Measurements from ENCODE around the gene GPC5. TPM values are rescaled to one million over a fixed set of nuclear protein-coding genes. Genes with fewer than 3 reads are reported as not detected.
A peak's percentile ranks its signal among the peaks of the same experiment; 100 is the strongest.
"Not testable (repeated sequence)": the region's sequence is repeated elsewhere in the genome, so short reads cannot be mapped to it uniquely, and the experiment has no call there.

GPC5 gene
- total and polyA plus RNA-seq, 4 donors, result 15.2 to 54.4 (median 24.0) TPM

- peak in 1 of 6 donors; percentile 58 for DNase-seq (ENCODE audit: low read depth in 4 of 6, low spot score in 6 of 6)
- H3K27me3 ChIP-seq (ENCODE audit: control insufficient read depth, insufficient read depth, low read length), result no peaks in the 10 kb centered on the region
- no peaks in the 10 kb centered on the region for H3K4me1 ChIP-seq (ENCODE audit: control insufficient read depth, insufficient read depth, low read length)
- no peak overlapping the region for H3K4me3 ChIP-seq (ENCODE audit: low read depth, low read length)
- H3K27ac ChIP-seq (ENCODE audit: low read depth, low read length), result no peak overlapping the region
- no peaks in the 10 kb centered on the region for H3K9me3 ChIP-seq (ENCODE audit: control insufficient read depth, insufficient read depth, low read length)
- H3K36me3 ChIP-seq (ENCODE audit: control insufficient read depth, insufficient read depth, low read length), result no peaks in the 10 kb centered on the region
These were observed 1269.7 kb downstream of the GPC5 start for GRCh38 chr13:92668157-92668556.

GRCh38 chr13:92670096-92670495, 1271.7 kb downstream of the GPC5 start:
- 77% methylated on average over 2 of the region's 2 CpGs for WGBS (ENCODE audit: insufficient coverage)
- H3K36me3 ChIP-seq (ENCODE audit: control insufficient read depth, insufficient read depth, low read length), result no peaks in the 10 kb centered on the region
- peak in 1 of 6 donors; percentile 90 for DNase-seq (ENCODE audit: low read depth in 4 of 6, low spot score in 6 of 6)
- H3K4me1 ChIP-seq (ENCODE audit: control insufficient read depth, insufficient read depth, low read length), result no peaks in the 10 kb centered on the region
- H3K27ac ChIP-seq (ENCODE audit: low read depth, low read length), result no peak overlapping the region
- no peak overlapping the region for H3K4me3 ChIP-seq (ENCODE audit: low read depth, low read length)
- no peaks in the 10 kb centered on the region for H3K27me3 ChIP-seq (ENCODE audit: control insufficient read depth, insufficient read depth, low read length)
- H3K9me3 ChIP-seq (ENCODE audit: control insufficient read depth, insufficient read depth, low read length), result no peaks in the 10 kb centered on the region

- Histone ChIP-seq H3K9me3 (ENCODE audit: control insufficient read depth, insufficient read depth, low read length) (no peaks in the 10 kb centered on the region), H3K27ac (ENCODE audit: low read depth, low read length) (no peak overlapping the region), H3K4me3 (ENCODE audit: low read depth, low read length) (no peak overlapping the region), H3K4me1 (ENCODE audit: control insufficient read depth, insufficient read depth, low read length) (no peaks in the 10 kb centered on the region), H3K27me3 (ENCODE audit: control insufficient read depth, insufficient read depth, low read length) (no peaks in the 10 kb centered on the region), H3K36me3 (ENCODE audit: control insufficient read depth, insufficient read depth, low read length) (no peaks in the 10 kb centered on the region)
- DNase-seq (ENCODE audit: low read depth in 4 of 6, low spot score in 6 of 6), result no peak
- no CpG with 5 or more reads among the region's 2 CpGs for WGBS (ENCODE audit: insufficient coverage)
These were observed 1273.4 kb downstream of the GPC5 start for GRCh38 chr13:92671821-92672220.

- DNase-seq (ENCODE audit: low read depth in 4 of 6, low spot score in 6 of 6), result no peak
- H3K36me3 ChIP-seq (ENCODE audit: control insufficient read depth, insufficient read depth, low read length), result no peaks in the 10 kb centered on the region
- no peaks in the 10 kb centered on the region for H3K9me3 ChIP-seq (ENCODE audit: control insufficient read depth, insufficient read depth, low read length)
- no peaks in the 10 kb centered on the region for H3K4me1 ChIP-seq (ENCODE audit: control insufficient read depth, insufficient read depth, low read length)
- H3K27me3 ChIP-seq (ENCODE audit: control insufficient read depth, insufficient read depth, low read length), result no peaks in the 10 kb centered on the region
- no CpG with 5 or more reads among the region's 3 CpGs for WGBS (ENCODE audit: insufficient coverage)
- no peak overlapping the region for H3K4me3 ChIP-seq (ENCODE audit: low read depth, low read length)
- H3K27ac ChIP-seq (ENCODE audit: low read depth, low read length), result no peak overlapping the region
These were observed 1277.8 kb downstream of the GPC5 start for GRCh38 chr13:92676246-92676645.

GRCh38 chr13:92677571-92677970, 1279.2 kb downstream of the GPC5 start:
- Histone ChIP-seq H3K9me3 (ENCODE audit: control insufficient read depth, insufficient read depth, low read length) (no peaks in the 10 kb centered on the region), H3K4me3 (ENCODE audit: low read depth, low read length) (no peak overlapping the region), H3K36me3 (ENCODE audit: control insufficient read depth, insufficient read depth, low read length) (no peaks in the 10 kb centered on the region), H3K4me1 (ENCODE audit: control insufficient read depth, insufficient read depth, low read length) (no peaks in the 10 kb centered on the region), H3K27me3 (ENCODE audit: control insufficient read depth, insufficient read depth, low read length) (no peaks in the 10 kb centered on the region), H3K27ac (ENCODE audit: low read depth, low read length) (no peak overlapping the region)
- 64% methylated on average over 2 of the region's 4 CpGs for WGBS (ENCODE audit: insufficient coverage)
- DNase-seq (ENCODE audit: low read depth in 4 of 6, low spot score in 6 of 6), result no peak

- Histone ChIP-seq H3K27me3 (ENCODE audit: control insufficient read depth, insufficient read depth, low read length) (no peaks in the 10 kb centered on the region), H3K36me3 (ENCODE audit: control insufficient read depth, insufficient read depth, low read length) (no peaks in the 10 kb centered on the region), H3K4me3 (ENCODE audit: low read depth, low read length) (no peak overlapping the region), H3K9me3 (ENCODE audit: control insufficient read depth, insufficient read depth, low read length) (no peaks in the 10 kb centered on the region), H3K4me1 (ENCODE audit: control insufficient read depth, insufficient read depth, low read length) (no peaks in the 10 kb centered on the region), H3K27ac (ENCODE audit: low read depth, low read length) (no peak overlapping the region)
- peak in 1 of 6 donors; percentile 12 for DNase-seq (ENCODE audit: low read depth in 4 of 6, low spot score in 6 of 6)
- 85% methylated on average over 6 of the region's 7 CpGs for WGBS (ENCODE audit: insufficient coverage)
These were observed 1281.2 kb downstream of the GPC5 start for GRCh38 chr13:92679602-92680001.

GRCh38 chr13:92681239-92681638, 1282.8 kb downstream of the GPC5 start:
- 95% methylated on average over 4 of the region's 4 CpGs for WGBS (ENCODE audit: insufficient coverage)
- H3K9me3 ChIP-seq (ENCODE audit: control insufficient read depth, insufficient read depth, low read length), result no peaks in the 10 kb centered on the region
- no peaks in the 10 kb centered on the region for H3K36me3 ChIP-seq (ENCODE audit: control insufficient read depth, insufficient read depth, low read length)
- no peak overlapping the region for H3K4me3 ChIP-seq (ENCODE audit: low read depth, low read length)
- no peaks in the 10 kb centered on the region for H3K4me1 ChIP-seq (ENCODE audit: control insufficient read depth, insufficient read depth, low read length)
- H3K27ac ChIP-seq (ENCODE audit: low read depth, low read length), result no peak overlapping the region
- DNase-seq (ENCODE audit: low read depth in 4 of 6, low spot score in 6 of 6), result no peak
- no peaks in the 10 kb centered on the region for H3K27me3 ChIP-seq (ENCODE audit: control insufficient read depth, insufficient read depth, low read length)

GRCh38 chr13:92682832-92683517, 1284.6 kb downstream of the GPC5 start:
- no peak overlapping the region for H3K27ac ChIP-seq (ENCODE audit: low read depth, low read length)
- no peaks in the 10 kb centered on the region for H3K4me1 ChIP-seq (ENCODE audit: control insufficient read depth, insufficient read depth, low read length)
- DNase-seq (ENCODE audit: low read depth in 4 of 6, low spot score in 6 of 6), result no peak
- 41% methylated on average over 3 of the region's 5 CpGs for WGBS (ENCODE audit: insufficient coverage)
- no peaks in the 10 kb centered on the region for H3K9me3 ChIP-seq (ENCODE audit: control insufficient read depth, insufficient read depth, low read length)
- H3K4me3 ChIP-seq (ENCODE audit: low read depth, low read length), result no peak overlapping the region
- H3K27me3 ChIP-seq (ENCODE audit: control insufficient read depth, insufficient read depth, low read length), result no peaks in the 10 kb centered on the region
- no peaks in the 10 kb centered on the region for H3K36me3 ChIP-seq (ENCODE audit: control insufficient read depth, insufficient read depth, low read length)

- H3K9me3 ChIP-seq (ENCODE audit: control insufficient read depth, insufficient read depth, low read length), result peaks cover 3% of the 10 kb centered on the region
- DNase-seq (ENCODE audit: low read depth in 4 of 6, low spot score in 6 of 6), result no peak
- H3K4me3 ChIP-seq (ENCODE audit: low read depth, low read length), result no peak overlapping the region
- H3K27ac ChIP-seq (ENCODE audit: low read depth, low read length), result no peak overlapping the region
- H3K27me3 ChIP-seq (ENCODE audit: control insufficient read depth, insufficient read depth, low read length), result no peaks in the 10 kb centered on the region
- H3K4me1 ChIP-seq (ENCODE audit: control insufficient read depth, insufficient read depth, low read length), result no peaks in the 10 kb centered on the region
- no peaks in the 10 kb centered on the region for H3K36me3 ChIP-seq (ENCODE audit: control insufficient read depth, insufficient read depth, low read length)
These were observed 1295.6 kb downstream of the GPC5 start for GRCh38 chr13:92694047-92694446.

- not testable (repeated sequence) for H3K36me3 ChIP-seq (ENCODE audit: control insufficient read depth, insufficient read depth, low read length); H3K4me3 ChIP-seq (ENCODE audit: low read depth, low read length); H3K4me1 ChIP-seq (ENCODE audit: control insufficient read depth, insufficient read depth, low read length); H3K27me3 ChIP-seq (ENCODE audit: control insufficient read depth, insufficient read depth, low read length); H3K27ac ChIP-seq (ENCODE audit: low read depth, low read length); DNase-seq (ENCODE audit: low read depth in 4 of 6, low spot score in 6 of 6); H3K9me3 ChIP-seq (ENCODE audit: control insufficient read depth, insufficient read depth, low read length)
- 75% methylated on average over 1 of the region's 4 CpGs for WGBS (ENCODE audit: insufficient coverage)
These were observed 1297.4 kb downstream of the GPC5 start for GRCh38 chr13:92695827-92696226.

Data from spinal cord (tissue), 10 donors.